GM06990 (cell line): ENCODE measurements around the gene KIFC1.

Experiments used
- DNase-seq: peaks from one replicate; pipeline ENCODE4 v3.0.0-alpha.2; 2011; ENCODE audit not compliant: insufficient read length; ENCODE audit errors: extremely low read depth
- H3K27me3 ChIP-seq: replicated peaks from 2 replicates; pipeline ENCODE4 v1.6.0; 2011; ENCODE audit warnings: low read length; ENCODE audit not compliant: control insufficient read depth, insufficient read depth
- H3K36me3 ChIP-seq: 2 replicates; pipeline ENCODE4 v1.5.1; 2011; ENCODE audit warnings: low read length; ENCODE audit not compliant: control insufficient read depth, insufficient read depth
- H3K4me3 ChIP-seq: replicated peaks from 2 replicates; pipeline ENCODE4 v1.5.1; 2011; ENCODE audit warnings: low read depth, mild to moderate bottlenecking, control low read depth, low read length
- TF ChIP-seq, protein P1 (sequence below): IDR thresholded peaks from 2 replicates; pipeline ENCODE4 v1.5.1; 2011; ENCODE audit warnings: low read length, control low read depth, mild to moderate bottlenecking, inconsistent platforms; ENCODE audit not compliant: insufficient read depth, poor library complexity, severe bottlenecking

KIFC1 gene

DNA sequence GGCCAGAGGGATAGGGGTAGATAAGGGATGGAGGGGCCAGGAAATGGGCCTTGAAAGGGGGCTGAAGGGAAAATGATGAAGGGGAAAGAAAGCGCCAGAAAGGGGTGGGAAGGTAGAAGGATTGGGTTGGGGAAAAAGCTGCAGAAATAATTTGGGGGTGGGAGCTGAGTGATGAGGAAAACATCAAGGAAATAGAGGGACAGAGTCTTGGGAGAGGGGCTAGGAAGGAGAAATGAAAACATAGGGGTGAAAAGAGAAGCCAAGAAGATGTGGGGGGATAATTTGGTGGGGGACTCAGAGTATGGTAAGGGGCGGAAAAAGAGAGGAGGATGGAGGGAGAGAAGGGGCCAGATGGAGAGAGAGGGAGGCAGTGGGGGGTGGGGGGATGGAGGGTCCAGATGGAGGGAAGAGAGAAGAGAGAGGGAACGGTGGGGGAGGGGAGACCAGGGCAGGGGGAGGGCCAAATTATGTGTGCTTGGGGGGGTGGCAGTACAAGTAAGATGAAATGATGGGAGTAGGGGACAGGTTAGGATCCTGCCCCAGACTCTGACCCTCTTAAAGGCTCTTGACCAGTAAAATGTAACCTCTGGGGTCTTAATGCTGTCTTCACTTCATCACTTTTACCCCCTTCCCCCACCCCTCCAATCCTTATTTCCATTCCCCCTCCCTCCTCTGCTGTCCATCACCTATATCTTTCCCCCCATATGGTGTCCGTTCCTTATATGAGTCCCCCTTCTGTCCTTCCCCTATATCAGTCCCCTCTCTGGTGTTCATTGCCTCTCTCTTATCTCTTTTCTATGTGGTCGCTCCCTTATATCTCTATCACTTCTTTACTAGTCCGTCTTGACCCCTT is 29.1 kb downstream of the KIFC1 start:
- Histone ChIP-seq H3K36me3 (no peaks in the 10 kb centered on the region), H3K27me3 (no peaks in the 10 kb centered on the region), H3K4me3 (no peak overlapping the region)
- DNase-seq: no peak
- TF ChIP-seq, protein P1, sequence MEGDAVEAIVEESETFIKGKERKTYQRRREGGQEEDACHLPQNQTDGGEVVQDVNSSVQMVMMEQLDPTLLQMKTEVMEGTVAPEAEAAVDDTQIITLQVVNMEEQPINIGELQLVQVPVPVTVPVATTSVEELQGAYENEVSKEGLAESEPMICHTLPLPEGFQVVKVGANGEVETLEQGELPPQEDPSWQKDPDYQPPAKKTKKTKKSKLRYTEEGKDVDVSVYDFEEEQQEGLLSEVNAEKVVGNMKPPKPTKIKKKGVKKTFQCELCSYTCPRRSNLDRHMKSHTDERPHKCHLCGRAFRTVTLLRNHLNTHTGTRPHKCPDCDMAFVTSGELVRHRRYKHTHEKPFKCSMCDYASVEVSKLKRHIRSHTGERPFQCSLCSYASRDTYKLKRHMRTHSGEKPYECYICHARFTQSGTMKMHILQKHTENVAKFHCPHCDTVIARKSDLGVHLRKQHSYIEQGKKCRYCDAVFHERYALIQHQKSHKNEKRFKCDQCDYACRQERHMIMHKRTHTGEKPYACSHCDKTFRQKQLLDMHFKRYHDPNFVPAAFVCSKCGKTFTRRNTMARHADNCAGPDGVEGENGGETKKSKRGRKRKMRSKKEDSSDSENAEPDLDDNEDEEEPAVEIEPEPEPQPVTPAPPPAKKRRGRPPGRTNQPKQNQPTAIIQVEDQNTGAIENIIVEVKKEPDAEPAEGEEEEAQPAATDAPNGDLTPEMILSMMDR: no peak

- H3K36me3 ChIP-seq: no peaks in the 10 kb centered on the region
- TF ChIP-seq, protein P1: no peak
- no peaks in the 10 kb centered on the region for H3K27me3 ChIP-seq
- DNase-seq: no peak
- H3K4me3 ChIP-seq: no peak overlapping the region
These were observed 29.7 kb downstream of the KIFC1 start for GRCh38 chr6:33421344-33421643.

- no peak overlapping the region for H3K4me3 ChIP-seq
- H3K27me3 ChIP-seq: no peaks in the 10 kb centered on the region
- H3K36me3 ChIP-seq: no peaks in the 10 kb centered on the region
- no peak for DNase-seq
- TF ChIP-seq, protein P1: no peak
These were observed 32.2 kb downstream of the KIFC1 start for GRCh38 chr6:33423777-33424176.

- DNase-seq: no peak
- H3K36me3 ChIP-seq: no peaks in the 10 kb centered on the region
- peak overlapping the region; percentile 60 for H3K4me3 ChIP-seq
- TF ChIP-seq, protein P1: no peak
- H3K27me3 ChIP-seq: no peaks in the 10 kb centered on the region
These were observed 33.4 kb downstream of the KIFC1 start for GRCh38 chr6:33424855-33425667.

DNA sequence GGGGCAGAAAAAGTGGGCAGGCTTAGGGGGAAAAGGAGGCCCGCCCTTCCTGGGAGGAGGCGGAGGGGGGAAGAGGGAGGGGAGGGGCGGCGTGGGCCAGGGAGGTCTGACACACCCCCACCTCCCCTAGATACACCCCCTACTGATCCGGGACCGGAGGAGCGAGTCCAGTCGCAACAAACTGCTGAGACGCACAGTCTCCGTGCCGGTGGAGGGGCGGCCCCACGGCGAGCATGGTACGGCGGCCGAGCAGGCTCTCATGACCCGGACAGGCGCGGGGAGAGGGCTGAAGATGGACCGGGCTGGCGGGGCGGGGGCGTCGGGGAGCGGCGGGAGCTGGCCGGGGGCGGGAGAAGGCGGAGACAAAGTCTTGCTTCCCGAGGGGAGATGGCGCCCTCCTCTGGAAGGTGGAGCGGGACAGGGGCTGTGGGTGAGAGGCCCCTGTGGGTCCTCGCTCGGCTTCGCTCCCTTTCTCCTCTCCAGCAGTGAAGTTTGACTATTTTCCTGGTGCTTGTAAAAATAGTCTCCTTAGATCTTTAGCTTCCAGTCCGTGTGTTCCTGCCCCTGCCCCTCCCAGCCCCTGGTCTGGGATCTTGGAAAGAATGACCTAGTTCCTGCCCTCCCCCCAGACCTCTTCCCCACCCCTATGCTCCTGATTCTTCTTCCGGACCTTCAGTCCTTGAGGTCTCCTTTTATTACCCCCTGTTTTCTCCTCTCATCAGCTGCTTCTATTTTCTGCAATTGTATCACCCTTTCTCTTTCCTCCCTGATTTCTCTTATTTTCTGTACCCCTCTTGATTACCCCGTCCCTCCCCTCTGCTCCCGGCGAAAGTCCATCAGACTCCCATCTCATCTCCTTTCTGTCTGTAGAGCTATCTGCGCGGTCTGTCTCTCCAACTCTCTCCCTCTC is 34.3 kb downstream of the KIFC1 start:
- Histone ChIP-seq H3K36me3 (no peaks in the 10 kb centered on the region), H3K4me3 (peak overlapping the region; percentile 60), H3K27me3 (no peaks in the 10 kb centered on the region)
- DNase-seq: peak; percentile 85
- TF ChIP-seq, protein P1: peak; percentile 65
